ENCODE measurements around the gene AK3. TPM values are rescaled to one million over a fixed set of nuclear protein-coding genes. Genes with fewer than 3 reads are reported as not detected.

AK3 gene
- total RNA-seq, 1 donor from 2014 or later: 81.6 TPM

DNA sequence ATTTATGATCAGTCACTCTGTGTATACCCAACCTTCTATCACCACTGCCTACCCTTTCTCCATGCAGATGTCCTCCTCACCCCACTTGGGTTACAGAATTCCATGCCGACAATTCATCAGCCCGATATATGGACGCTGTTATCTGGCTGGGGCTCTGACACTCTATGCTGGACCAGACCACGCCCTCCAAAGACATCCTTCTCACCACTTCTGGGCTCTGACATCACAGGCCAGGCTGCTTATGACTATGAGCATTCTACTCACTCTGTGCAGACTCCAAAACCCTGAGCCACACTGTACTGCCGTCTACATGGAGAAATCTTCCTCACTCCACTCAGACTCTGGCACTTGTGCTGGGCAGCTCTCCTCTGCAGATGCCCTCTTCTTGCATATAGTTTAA lies 7.6 kb upstream of the AK3 start:
- DNase-seq (ENCODE audit: low spot score): no peak

DNA sequence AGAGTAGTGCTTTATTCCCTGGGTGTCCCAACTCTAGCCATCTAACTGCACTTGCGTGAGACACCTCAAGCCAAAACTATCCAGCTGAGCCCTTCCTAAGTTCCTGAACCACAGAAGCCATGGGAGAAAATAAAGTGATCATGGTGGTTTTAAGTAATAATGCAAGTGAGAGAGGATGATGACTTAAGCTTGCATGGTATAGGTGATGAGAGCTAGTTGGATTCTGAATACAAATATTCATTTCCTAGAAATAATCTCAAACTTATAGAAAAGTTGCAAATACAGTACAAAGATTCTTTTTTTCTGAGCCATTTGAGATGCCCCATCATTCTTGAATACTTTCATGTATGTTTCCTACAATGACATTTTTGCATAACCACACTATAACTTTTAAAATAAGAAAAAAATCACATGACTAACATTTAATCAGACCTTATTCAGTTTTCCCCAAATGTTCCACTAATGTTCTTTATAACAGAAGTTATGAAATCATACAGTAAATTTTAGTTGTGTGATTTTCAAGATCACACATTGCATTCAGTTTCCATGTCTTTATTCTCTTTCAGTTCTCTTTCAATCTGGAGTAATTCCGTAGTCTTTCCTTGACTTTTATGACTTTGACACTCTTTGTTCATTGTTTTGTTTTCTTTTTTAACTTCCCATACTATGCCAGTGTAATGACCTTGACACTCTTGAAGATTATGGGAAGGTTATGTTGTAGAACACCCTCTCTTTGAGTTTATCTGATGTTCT lies 5.5 kb upstream of the AK3 start:
- no peak for DNase-seq (ENCODE audit: low spot score)

GRCh38 chr9:4743131-4743875 lies 2.3 kb upstream of the AK3 start:
- DNase-seq (ENCODE audit: low spot score): no peak

- DNase-seq (ENCODE audit: low spot score): no peak
Measured at GRCh38 chr9:4742246-4742645, 1.2 kb upstream of the AK3 start.

GRCh38 chr9:4741365-4742089 lies 525 bp upstream of the AK3 start:
- peak; percentile 61 for DNase-seq (ENCODE audit: low spot score)

DNA sequence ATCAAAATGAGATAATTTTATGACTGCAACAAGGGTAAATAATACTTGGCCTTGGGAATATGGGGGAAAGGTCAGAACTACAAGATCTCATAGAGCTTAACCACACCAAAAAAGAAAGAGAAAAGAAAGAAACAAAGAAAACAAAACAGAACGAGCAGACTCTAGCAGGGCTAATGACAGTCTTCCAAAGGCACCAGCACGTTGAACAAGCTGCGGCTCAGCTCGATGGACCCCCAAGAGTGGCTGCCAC lies 689 bp downstream of the AK3 start:
- no peak for DNase-seq (ENCODE audit: low spot score)

- DNase-seq (ENCODE audit: low spot score): no peak
Measured at GRCh38 chr9:4739587-4740387, 1.2 kb downstream of the AK3 start.

DNA sequence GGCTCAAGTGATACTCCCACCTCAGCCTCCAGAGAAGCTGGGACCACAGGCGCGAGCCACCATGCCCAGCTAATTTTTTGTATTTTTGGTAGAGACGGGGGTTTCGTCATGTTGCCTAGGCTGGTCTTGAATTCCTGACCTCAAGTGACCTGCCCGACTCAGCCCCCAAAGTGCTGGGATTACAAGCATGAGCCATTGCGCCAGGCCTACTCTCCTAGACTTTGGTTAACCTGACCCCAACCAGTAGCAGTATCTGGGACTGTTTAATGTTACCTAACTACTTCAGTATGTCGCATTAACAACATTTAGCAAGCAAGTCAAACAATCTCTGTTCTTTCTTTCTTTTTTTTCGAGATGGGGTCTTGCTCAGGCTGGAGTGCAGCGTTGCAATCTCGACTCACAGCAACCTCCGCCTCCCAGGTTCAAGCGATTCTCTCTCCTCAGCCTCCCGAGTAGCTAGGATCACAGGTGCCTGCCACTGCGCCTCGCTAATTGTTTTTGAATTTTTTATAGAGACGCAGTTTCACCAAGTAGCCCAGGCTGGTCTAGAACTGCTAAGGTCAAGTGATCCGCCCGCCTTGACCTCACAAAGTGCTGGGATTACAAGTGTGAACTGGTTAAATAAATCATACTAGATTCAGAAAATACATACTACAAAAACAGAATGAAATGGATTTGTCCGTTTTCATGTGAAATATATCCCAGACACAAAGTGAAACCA lies 2.0 kb downstream of the AK3 start:
- DNase-seq (ENCODE audit: low spot score): no peak

DNA sequence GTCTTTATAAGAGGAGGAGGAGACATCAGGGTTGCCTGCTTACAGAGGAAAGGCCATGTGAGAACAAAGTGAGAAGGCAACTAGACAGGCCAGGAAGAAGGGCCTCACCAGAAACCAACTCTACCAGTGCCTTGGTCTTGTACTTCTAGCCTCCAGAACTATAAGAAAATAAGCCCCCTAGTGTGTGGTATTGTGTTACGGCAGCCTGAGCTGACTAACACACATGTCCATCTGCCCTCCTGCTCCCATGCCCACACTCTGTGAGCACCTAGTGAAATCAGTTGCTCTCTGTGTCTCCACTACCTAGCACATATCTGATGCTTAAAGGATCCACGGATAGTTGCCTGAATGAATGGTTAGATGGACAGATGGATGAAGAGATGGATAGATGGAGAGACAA lies 6.9 kb downstream of the AK3 start:
- no peak for DNase-seq (ENCODE audit: low spot score)

- no peak for DNase-seq (ENCODE audit: low spot score)
Measured at GRCh38 chr9:4732890-4733289, 8.1 kb downstream of the AK3 start.

GRCh38 chr9:4727593-4727992 lies 13.4 kb downstream of the AK3 start:
- no peak for DNase-seq (ENCODE audit: low spot score)

- no peak for DNase-seq (ENCODE audit: low spot score)
Measured at GRCh38 chr9:4725706-4726442, 15.1 kb downstream of the AK3 start.

GRCh38 chr9:4721736-4722135 lies 19.3 kb downstream of the AK3 start:
- DNase-seq (ENCODE audit: low spot score): no peak

GRCh38 chr9:4718911-4719310 lies 22.1 kb downstream of the AK3 start:
- DNase-seq (ENCODE audit: low spot score): no peak

DNA sequence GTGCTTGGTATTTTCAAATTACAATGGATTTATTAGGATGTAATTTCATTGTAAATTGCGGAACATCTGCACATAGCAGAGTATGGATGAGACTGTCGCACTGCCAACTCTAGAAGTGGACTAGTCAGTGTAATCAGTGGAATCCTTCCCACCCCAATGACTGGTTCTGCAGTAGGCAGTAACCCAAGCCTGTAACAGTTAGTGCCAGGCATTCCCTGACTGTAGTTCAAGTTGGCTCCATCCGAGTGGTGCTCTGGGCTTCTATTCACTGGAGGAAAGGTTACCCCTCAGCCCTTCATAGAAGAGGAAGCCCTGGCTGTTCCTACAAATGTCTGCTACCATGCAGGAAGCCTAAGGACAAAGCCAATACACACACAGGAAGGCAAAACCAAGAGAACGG lies 23.2 kb downstream of the AK3 start:
- DNase-seq (ENCODE audit: low spot score): no peak

DNA sequence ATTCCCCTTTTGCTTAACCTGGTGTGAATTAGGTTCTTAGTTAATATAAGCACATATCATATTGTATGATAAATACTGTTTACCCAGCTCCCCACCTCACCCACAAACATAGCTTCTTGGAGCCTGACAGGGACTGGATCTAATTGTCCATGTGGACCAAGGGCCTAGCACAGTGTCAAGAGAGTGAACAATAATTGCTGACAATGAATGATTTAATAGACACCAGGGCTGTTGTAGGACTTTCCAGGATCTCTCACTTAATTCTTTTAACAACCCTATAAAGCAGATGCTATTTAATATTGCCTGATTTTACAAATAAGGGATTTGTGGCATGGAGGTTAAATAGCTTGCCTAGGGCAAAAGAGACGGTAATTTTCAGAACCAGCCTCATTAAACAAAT lies 24.8 kb downstream of the AK3 start:
- DNase-seq (ENCODE audit: low spot score): no peak

DNA sequence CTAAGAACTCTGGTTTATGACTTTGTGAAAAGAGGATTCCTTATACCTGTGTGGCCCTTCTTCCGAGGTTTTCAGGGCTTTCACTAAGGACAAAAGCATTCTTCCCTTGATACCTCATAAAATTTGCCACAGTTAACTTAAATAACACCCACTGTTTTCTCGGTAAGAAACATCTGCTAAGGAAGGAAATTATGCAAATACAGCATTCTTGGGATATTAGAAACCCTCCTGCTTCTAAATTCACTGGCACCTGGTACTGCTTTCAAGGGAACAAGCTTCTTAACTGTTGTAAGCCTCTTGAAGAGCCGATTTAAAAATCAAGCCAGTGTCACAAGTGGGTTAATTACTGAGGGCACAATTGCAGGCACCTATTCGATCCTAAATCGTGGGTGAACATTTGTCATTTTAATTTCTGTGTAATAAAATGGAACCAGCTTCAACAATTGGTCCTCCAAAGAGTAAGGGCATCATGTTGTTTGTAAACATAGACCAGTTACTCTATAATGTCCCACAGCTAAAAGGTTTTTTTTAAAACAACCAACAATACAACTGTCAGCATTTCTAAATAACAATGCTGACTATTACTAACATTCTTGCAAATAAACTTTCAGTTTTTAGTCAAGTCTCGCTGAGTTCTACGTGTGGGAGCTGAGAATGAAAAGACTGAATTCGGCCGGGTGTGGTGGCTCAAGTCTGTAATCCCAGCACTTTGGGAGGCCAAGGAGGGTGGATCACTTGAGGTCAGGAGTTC lies 26.6 kb downstream of the AK3 start:
- no peak for DNase-seq (ENCODE audit: low spot score)

DNA sequence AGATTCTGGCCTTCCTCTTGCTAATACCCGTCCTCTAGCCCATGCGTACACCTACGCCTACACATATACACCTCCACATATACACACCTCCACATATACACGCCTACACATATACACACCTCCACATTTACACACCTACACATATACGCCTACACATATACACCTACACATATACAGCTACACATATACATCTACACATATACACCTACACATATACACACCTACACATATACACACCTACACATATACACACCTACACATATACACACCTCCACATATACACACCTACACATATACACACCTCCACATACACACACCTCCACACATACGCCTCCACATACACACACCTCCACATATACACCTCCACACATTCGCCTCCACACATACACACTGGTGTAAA lies 27.2 kb downstream of the AK3 start:
- DNase-seq (ENCODE audit: low spot score): no peak

GRCh38 chr9:4709380-4709779 lies 31.6 kb downstream of the AK3 start:
- no peak for DNase-seq (ENCODE audit: low spot score)

- DNase-seq (ENCODE audit: low spot score): no peak
Measured at GRCh38 chr9:4706971-4707622, 33.9 kb downstream of the AK3 start.

Data from ureter (tissue), 1 donor.